ENCODE data around the gene TSNAX.

GRCh38 chr1:231515748-231516147 is 12.7 kb upstream of the TSNAX start:
- no peak for TF ChIP-seq POLR2A (IDR thresholded peaks at IDR 0.05)
- no peak for TF ChIP-seq POLR2AphosphoS5 (IDR thresholded peaks at IDR 0.05)
- TF ChIP-seq CTCF (IDR thresholded peaks at IDR 0.05): no peak
- no peak for TF ChIP-seq EP300 (IDR thresholded peaks at IDR 0.05)

All from sigmoid colon (tissue), 4 donors.